Activated naive CD4-positive, alpha-beta T cell treated with anti-CD3 and anti-CD28 coated beads, Interleukin-2, amount 50 U/mL, for 72 hours (primary cell): ENCODE data around the gene RUNX1. TPM values are rescaled to one million over a fixed set of nuclear protein-coding genes. Genes with fewer than 3 reads are reported as not detected.

Experiments used
- ATAC-seq, 2 donors: fragments of 150-1000 bp; cut with Tn5 transposase; 2 replicates each; pipeline ENCODE4 v1.10.0; 2021; ENCODE audit warnings: mild to moderate bottlenecking in 2 of 2, moderate library complexity in 2 of 2
- DNase-seq, 2 donors: peaks; one replicate each; pipeline ENCODE4 v3.0.0; 2021 to 2022; ENCODE audit warnings: low spot score in 2 of 2
- H3K27ac Mint-ChIP-seq, 2 donors: one replicate each; pipeline ENCODE4 v1.8.0; 2022; ENCODE audit warnings: mild to moderate bottlenecking in 2 of 2, mixed read lengths in 2 of 2
- H3K36me3 Mint-ChIP-seq, 2 donors: one replicate each; pipeline ENCODE4 v1.8.0; 2022; ENCODE audit warnings: mixed read lengths in 2 of 2
- H3K9me3 Mint-ChIP-seq, 2 donors: one replicate each; pipeline ENCODE4 v1.8.0; 2022; ENCODE audit warnings: mixed read lengths in 2 of 2
- total RNA-seq, 2 donors: library from RNA; stranded (reverse); gene quantifications; one replicate each; pipeline ENCODE4 v1.2.3, GENCODE V29; 2022

Gene RUNX1
- total RNA-seq, 2 donors from 2014 or later: 44.9 to 80.4 TPM

- Mint-ChIP-seq H3K9me3 (no peaks in the 10 kb centered on the region), H3K36me3 (no peaks in the 10 kb centered on the region), H3K27ac (no peak overlapping the region)
- no peak for DNase-seq
- ATAC-seq: no peak
Measured at GRCh38 chr21:35016517-35017188, 32.4 kb downstream of the RUNX1 start.

GRCh38 chr21:35016071-35016470, 33.0 kb downstream of the RUNX1 start:
- DNase-seq (no peak), ATAC-seq (no peak)
- Mint-ChIP-seq H3K27ac (peak overlapping the region; percentile 38 to 81), H3K36me3 (no peaks in the 10 kb centered on the region), H3K9me3 (no peaks in the 10 kb centered on the region)

- Mint-ChIP-seq H3K27ac (peak overlapping the region; percentile 38 to 81), H3K36me3 (no peaks in the 10 kb centered on the region), H3K9me3 (no peaks in the 10 kb centered on the region)
- DNase-seq (peak in 1 of 2 donors; percentile 46), ATAC-seq (peak; percentile 90 to 97)
Measured at GRCh38 chr21:35015435-35016024, 33.6 kb downstream of the RUNX1 start.

GRCh38 chr21:35014302-35015041, 34.6 kb downstream of the RUNX1 start:
- Mint-ChIP-seq H3K27ac (peak overlapping the region in 1 of 2 donors; percentile 81), H3K9me3 (no peaks in the 10 kb centered on the region), H3K36me3 (no peaks in the 10 kb centered on the region)
- ATAC-seq (peak in 1 of 2 donors; percentile 2), DNase-seq (no peak)

GRCh38 chr21:35011681-35012080, 37.4 kb downstream of the RUNX1 start:
- H3K9me3 Mint-ChIP-seq: no peaks in the 10 kb centered on the region
- no peak for DNase-seq
- H3K36me3 Mint-ChIP-seq: no peaks in the 10 kb centered on the region
- H3K27ac Mint-ChIP-seq: peak overlapping the region; percentile 22 to 85
- ATAC-seq: peak; percentile 20 to 29

GRCh38 chr21:35010447-35010846, 38.7 kb downstream of the RUNX1 start:
- ATAC-seq (no peak), DNase-seq (no peak)
- peak overlapping the region in 1 of 2 donors; percentile 85 for H3K27ac Mint-ChIP-seq
- no peaks in the 10 kb centered on the region for H3K36me3 Mint-ChIP-seq
- no peaks in the 10 kb centered on the region for H3K9me3 Mint-ChIP-seq

GRCh38 chr21:35007348-35007747, 41.8 kb downstream of the RUNX1 start:
- Mint-ChIP-seq H3K9me3 (peaks cover 0 to 3% of the 10 kb centered on the region in 2 donors), H3K27ac (no peak overlapping the region), H3K36me3 (no peaks in the 10 kb centered on the region)
- no peak for DNase-seq
- no peak for ATAC-seq

GRCh38 chr21:35006771-35007170, 42.3 kb downstream of the RUNX1 start:
- H3K36me3 Mint-ChIP-seq: peaks cover 0 to 1% of the 10 kb centered on the region in 2 donors
- H3K9me3 Mint-ChIP-seq: peaks cover 0 to 3% of the 10 kb centered on the region in 2 donors
- DNase-seq (no peak), ATAC-seq (peak in 1 of 2 donors; percentile 82)
- no peak overlapping the region for H3K27ac Mint-ChIP-seq

GRCh38 chr21:35006248-35006647, 42.9 kb downstream of the RUNX1 start:
- no peak for ATAC-seq
- Mint-ChIP-seq H3K36me3 (peaks cover 0 to 4% of the 10 kb centered on the region in 2 donors), H3K27ac (no peak overlapping the region)

GRCh38 chr21:35005560-35006224, 43.4 kb downstream of the RUNX1 start:
- ATAC-seq: no peak
- Mint-ChIP-seq H3K9me3 (peaks cover 0 to 3% of the 10 kb centered on the region in 2 donors), H3K27ac (no peak overlapping the region), H3K36me3 (peaks cover 2 to 4% of the 10 kb centered on the region in 2 donors)
- no peak for DNase-seq

More at GRCh38 chr21:35006248-35006647, 42.9 kb downstream of the RUNX1 start:
- H3K9me3 Mint-ChIP-seq: peaks cover 0 to 3% of the 10 kb centered on the region in 2 donors
- DNase-seq: no peak

GRCh38 chr21:35005077-35005476, 44.0 kb downstream of the RUNX1 start:
- DNase-seq (no peak), ATAC-seq (no peak)
- H3K36me3 Mint-ChIP-seq: peaks cover 4 to 6% of the 10 kb centered on the region in 2 donors
- no peak overlapping the region for H3K27ac Mint-ChIP-seq
- H3K9me3 Mint-ChIP-seq: peaks cover 0 to 3% of the 10 kb centered on the region in 2 donors

- H3K27ac Mint-ChIP-seq: no peak overlapping the region
- H3K36me3 Mint-ChIP-seq: peaks cover 6 to 12% of the 10 kb centered on the region in 2 donors
- ATAC-seq (no peak), DNase-seq (no peak)
- H3K9me3 Mint-ChIP-seq: peaks cover 0 to 3% of the 10 kb centered on the region in 2 donors
Measured at GRCh38 chr21:35004314-35004713, 44.8 kb downstream of the RUNX1 start.

GRCh38 chr21:35002879-35003722, 46.0 kb downstream of the RUNX1 start:
- peaks cover 15 to 25% of the 10 kb centered on the region in 2 donors for H3K36me3 Mint-ChIP-seq
- no peak overlapping the region for H3K27ac Mint-ChIP-seq
- ATAC-seq (peak; percentile 22 to 63), DNase-seq (no peak)
- peaks cover 0 to 3% of the 10 kb centered on the region in 2 donors for H3K9me3 Mint-ChIP-seq

GRCh38 chr21:34999397-34999941, 49.6 kb downstream of the RUNX1 start:
- Mint-ChIP-seq H3K36me3 (peaks cover 15 to 26% of the 10 kb centered on the region in 2 donors), H3K9me3 (peaks cover 0 to 3% of the 10 kb centered on the region in 2 donors), H3K27ac (peak overlapping the region; percentile 10 to 53)
- peak in 1 of 2 donors; percentile 15 for ATAC-seq
- DNase-seq: no peak

- Mint-ChIP-seq H3K27ac (no peak overlapping the region), H3K9me3 (peaks cover 0 to 2% of the 10 kb centered on the region in 2 donors), H3K36me3 (peaks cover 15 to 26% of the 10 kb centered on the region in 2 donors)
- no peak for DNase-seq
- no peak for ATAC-seq
Measured at GRCh38 chr21:34998176-34998575, 50.9 kb downstream of the RUNX1 start.

- ATAC-seq (no peak), DNase-seq (no peak)
- H3K36me3 Mint-ChIP-seq: peaks cover 15 to 26% of the 10 kb centered on the region in 2 donors
- no peak overlapping the region for H3K27ac Mint-ChIP-seq
- no peaks in the 10 kb centered on the region for H3K9me3 Mint-ChIP-seq
Measured at GRCh38 chr21:34997294-34997693, 51.8 kb downstream of the RUNX1 start.
